GM13977 (cell line): Measurements from ENCODE around the gene TRMU.

ENCODE experiments used
- DNase-seq: peaks from one replicate; pipeline ENCODE4 v3.0.0; 2012; ENCODE audit warnings: low spot score
- in situ Hi-C: fragments of 300-500 bp; cut with MboI; formaldehyde crosslinking; loops from one replicate; pipeline ENCODE4 v1.12.0; 2022; ENCODE audit warnings: low sequenced_read_pairs, low pct_unique_long_range_greater_than_20kb, mixed read lengths, inconsistent platforms; ENCODE audit not compliant: unreplicated experiment
- TF ChIP-seq, protein P1 (sequence below): IDR thresholded peaks from 2 replicates; pipeline ENCODE4 v1.5.1; 2012; ENCODE audit warnings: mild to moderate bottlenecking, control low read depth; ENCODE audit not compliant: insufficient read depth; ENCODE audit errors: extremely low read depth, missing control alignments

The TRMU gene

DNA sequence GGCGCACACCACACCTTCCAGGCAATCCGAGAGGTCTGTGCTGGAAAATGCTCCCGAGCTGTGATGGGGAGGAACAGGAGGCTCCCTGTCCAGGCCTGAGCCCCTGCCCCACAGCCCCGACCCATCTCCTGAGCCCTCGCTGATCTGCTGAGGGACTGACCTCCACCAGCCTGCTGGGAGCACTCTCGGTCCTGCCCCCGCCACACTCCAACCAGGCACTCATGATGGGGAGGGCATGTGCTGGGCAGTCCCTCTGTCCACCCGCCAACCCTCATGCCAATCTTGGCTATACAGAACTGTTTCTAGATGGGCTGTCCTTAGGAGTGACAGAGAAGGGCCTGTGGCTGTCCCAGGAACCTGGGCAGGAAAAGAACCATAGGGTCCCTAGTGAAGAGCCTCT is 70.8 kb downstream of the TRMU start:
- DNase-seq, result no peak
- TF ChIP-seq, protein P1, sequence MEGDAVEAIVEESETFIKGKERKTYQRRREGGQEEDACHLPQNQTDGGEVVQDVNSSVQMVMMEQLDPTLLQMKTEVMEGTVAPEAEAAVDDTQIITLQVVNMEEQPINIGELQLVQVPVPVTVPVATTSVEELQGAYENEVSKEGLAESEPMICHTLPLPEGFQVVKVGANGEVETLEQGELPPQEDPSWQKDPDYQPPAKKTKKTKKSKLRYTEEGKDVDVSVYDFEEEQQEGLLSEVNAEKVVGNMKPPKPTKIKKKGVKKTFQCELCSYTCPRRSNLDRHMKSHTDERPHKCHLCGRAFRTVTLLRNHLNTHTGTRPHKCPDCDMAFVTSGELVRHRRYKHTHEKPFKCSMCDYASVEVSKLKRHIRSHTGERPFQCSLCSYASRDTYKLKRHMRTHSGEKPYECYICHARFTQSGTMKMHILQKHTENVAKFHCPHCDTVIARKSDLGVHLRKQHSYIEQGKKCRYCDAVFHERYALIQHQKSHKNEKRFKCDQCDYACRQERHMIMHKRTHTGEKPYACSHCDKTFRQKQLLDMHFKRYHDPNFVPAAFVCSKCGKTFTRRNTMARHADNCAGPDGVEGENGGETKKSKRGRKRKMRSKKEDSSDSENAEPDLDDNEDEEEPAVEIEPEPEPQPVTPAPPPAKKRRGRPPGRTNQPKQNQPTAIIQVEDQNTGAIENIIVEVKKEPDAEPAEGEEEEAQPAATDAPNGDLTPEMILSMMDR, result no peak
- in situ Hi-C loops, result no loop called here

DNA sequence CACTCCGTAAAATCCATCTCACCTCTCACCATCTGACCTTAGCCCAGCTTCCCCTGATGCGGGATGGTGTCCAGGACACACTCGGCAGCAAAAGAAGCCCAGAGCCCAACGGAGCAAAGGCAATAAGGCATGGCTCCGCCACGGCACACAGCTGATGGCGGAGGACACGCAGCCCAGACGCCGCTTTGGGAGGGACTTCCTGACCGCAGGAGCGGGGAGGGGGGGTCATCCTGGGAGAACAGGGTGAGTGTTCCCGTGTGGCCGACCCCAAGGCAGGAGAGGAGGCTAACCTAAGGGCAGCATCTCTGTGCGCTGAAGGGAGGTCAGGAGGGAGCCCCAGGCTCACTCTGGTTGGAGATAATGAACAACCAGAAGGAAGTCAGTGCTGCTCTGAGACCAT is 71.3 kb downstream of the TRMU start:
- TF ChIP-seq, protein P1, result no peak
- no peak for DNase-seq
- in situ Hi-C loops, result no loop called here
